Measurements from ENCODE around the gene ADGRL2.
"Not testable (repeated sequence)": the region's sequence is repeated elsewhere in the genome, so short reads cannot be mapped to it uniquely, and the experiment has no call there.

Gene ADGRL2

DNA sequence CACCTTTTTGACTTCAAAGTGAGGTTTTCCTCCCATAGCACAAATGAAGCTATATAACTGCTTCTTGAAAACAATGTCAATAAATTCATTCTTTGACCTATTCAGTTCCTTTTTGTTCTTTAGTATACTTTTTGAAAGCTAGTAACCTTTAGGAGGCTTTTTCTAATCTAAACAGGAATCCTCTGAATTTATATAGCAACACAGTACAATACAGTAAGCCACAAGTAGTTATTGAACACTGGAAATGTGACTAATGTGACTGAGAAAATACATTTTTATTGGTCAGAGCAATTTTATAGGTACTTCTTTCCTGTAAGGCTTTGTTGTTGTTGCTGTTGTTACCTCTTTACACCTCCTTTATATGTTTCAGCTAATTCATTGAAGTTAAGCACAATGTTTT lies 49.8 kb downstream of the ADGRL2 start:
- no peak for DNase-seq

DNA sequence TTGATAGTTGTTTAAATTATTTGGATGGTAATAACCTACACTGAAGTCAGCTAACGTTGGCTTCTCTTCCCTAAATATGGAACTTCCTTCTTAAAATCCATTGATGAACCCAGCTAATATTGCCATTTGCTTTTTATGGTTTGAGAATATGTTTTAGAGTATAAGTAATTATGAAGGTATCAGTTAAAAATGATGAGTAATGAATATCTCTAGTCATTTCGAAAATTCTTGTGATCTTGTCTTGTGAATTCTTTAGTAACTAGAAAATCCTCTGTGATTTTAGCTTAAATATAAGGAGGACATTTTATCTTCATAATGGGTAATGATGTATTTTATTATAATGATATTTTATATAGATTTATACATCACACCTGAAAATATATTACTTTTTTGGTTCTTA lies 50.5 kb downstream of the ADGRL2 start:
- DNase-seq = no peak

DNA sequence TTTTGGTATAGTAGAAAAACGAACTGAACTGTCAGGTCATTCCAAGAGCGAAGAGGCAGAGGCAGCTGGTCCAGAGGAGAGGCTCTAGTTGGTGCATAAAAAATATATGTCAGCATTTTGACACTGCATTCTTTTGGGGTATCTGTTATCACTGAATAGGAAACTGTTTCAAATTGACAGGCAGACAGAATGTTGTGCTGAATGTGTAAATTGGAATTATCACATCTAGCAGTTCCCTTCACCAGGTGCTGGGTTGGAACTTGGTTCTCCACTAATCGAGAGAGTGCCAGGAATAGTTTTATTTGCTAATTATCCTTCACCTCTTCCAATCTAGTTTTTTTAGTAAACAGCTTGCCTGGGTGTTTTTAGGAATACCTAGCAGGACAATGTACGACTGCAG lies 52.2 kb downstream of the ADGRL2 start:
- no peak for DNase-seq

DNA sequence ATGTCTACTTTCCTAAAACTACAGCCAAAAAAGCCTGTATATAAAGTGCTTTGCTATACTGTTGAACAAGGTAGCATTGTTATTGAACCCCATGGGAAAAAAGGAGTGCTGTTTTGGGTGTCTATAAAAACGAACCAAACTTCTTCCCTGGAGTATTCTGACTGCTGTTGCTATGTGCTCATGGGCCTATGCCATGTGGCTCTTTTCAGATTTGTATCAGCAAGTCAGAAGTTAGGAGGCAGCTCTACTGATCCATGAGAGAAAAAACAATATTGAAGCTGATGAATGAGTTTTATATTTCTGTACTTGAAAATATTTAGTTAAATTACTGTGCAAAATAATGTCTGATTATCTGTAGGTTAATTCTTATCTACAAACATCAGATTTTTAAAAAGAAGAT lies 66.5 kb downstream of the ADGRL2 start:
- no peak for DNase-seq

DNA sequence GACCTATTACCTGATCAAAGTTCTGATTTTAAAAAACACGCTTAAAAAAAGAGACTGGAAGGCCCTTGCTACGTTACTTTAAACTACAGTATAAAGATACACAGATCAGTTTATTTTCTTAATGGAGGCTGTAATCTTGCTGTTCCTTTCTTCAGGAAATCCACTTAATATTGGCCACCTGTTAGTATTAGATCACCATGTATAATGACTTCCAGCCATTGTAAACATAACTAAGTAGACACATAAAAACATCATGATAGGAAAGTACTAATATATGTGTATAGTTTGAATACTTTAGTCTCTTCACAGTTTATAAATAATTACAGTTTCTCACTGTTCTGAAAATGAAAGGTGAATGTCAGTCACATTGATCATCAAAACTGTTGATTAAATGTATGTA lies 68.6 kb downstream of the ADGRL2 start:
- DNase-seq = no peak

DNA sequence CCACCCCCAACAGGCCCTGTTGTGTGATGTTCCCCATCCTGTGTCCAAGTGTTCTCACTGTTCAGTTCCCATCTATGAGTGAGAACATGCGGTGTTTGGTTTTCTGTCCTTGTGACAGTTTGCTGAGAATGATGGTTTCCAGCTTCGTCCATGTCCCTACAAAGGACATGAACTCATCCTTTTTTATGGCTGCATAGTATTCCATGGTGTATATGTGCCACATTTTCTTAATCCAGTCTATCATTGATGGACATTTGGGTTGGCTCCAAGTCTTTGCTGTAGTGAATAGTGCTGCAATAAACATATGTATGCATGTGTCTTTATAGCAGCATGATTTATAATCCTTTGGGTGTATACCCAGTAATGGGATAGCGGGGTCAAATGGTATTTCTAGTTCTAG lies 70.4 kb downstream of the ADGRL2 start:
- DNase-seq = not testable (repeated sequence)

DNA sequence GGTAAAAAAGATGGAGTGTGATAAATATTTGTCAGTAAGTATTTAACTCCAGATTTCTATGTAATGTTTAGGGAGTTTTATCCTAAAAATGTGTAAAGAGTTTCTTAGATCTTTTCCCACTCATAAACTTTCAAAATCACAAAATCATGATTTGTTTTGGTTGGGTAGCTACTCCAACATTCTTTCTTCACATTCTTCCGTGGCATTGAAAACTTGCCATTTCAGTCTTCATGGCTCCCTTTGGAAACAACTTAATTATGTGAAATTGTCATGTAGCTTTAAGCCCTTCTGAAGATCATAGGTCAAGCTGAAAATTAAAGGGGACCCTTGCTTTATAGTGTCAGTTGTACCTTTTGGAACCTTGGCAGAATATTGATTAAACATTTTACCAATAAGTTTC lies 73.2 kb downstream of the ADGRL2 start:
- DNase-seq = no peak

DNA sequence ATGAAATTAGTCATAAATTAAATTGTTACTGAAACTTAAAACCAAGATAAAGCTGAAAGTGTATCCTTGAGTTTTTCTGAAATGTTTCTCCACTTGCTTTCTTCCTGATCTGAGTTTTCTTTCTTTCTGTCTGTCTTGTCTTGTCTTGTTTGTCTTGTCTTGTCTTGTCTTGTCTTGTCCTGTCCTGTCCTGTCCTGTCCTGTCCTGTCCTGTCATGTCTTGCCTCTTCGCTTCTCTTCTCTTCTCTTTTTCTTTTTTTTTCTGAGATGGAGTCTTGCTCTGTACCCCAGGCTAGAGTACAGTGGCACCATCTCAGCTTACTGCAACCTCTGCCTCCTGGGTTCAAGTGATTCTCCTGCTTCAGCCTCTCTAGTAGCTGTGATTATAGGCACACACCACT lies 73.7 kb downstream of the ADGRL2 start:
- no peak for DNase-seq

DNA sequence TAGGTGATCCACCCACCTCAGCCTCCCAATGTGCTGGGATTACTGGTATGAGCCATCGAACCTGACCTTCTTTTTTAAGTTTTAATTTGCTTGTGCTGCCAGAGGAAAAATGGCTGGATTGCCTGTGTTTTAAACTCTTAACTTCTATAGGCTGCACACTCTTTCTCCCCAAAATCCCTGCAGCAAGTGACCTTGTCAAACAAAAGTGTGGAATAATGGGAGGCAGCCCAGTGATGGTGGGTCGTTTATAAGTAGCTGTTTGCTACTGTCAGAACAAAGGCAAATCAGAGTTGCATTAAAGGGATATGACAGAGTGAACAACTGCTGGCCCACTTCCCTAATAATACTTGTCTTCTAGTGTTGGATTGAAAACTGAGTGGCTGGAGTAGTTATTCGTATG lies 74.2 kb downstream of the ADGRL2 start:
- DNase-seq = no peak

DNA sequence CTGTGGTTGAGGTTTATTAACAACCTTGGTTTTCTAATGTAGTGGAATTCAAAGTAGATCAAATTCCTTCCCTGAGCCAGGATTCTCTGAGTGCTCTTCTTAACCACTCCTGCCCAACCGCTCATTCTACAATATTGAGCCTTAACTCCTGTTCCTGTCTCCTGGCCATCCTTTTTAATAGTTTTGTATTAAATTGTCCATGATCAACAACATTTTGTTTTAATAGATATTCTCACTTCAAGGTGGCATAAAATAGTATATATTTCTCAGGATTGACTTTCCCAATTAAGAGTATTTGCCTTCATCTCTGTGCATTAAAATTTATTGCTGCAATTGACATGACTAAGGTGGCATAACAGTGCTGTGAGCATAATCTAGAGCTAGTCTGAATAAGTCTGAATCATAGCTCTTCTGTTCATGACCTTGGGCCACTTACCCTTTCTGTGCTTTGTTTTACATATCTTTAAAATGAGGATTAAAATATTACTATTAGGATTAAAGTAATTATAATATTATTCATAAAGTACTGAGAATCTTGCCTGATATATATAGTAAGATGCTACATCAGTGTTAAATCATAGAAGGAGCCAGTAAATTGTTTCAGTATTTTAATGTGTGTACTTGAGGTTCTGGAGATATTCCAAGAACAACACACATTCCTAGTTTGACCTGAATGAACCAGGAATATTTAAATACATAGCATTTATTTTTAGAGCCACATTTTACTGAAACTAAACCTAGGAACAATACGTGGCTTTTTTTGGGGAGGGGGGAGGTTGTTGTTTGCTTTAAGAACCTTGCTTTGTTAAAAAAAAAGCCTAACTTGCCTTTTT lies 76.4 kb downstream of the ADGRL2 start:
- no peak for DNase-seq

DNA sequence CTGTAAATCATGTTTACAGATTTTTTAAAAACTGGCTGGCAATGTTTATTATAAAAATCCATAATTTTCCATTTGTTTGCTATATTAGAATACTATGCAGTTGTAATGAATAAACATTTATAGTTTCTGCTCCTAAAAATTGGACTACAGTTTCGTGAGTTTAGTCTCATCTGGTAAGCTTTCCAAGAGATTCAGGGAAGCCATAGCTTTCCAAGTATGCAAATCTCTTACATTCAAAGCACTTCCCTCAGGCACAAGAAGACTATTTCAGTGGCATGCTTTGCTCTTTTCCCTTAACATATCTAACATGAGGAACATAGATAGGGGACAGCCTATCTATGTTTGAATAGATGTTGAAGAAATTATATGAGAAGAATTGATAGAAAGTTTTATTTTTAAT lies 77.2 kb downstream of the ADGRL2 start:
- DNase-seq = no peak

DNA sequence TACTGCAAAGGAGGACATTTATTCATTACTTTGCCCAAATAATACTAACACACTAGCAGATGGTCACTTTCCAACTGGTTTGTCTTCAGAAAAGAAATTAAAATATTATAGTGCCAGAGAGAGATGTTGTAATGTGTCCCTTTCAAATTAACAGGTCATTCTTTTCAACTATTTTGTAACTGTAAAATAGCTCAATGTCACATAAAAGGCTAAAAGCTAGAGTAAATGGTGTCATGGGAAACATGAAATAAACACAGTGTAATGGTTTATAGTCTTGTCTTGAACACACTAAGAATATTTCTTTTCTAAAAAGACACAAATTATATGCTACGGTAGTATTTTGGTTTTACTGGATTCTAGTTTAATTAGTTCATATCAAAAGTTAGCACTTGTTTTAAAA lies 77.8 kb downstream of the ADGRL2 start:
- DNase-seq = no peak

DNA sequence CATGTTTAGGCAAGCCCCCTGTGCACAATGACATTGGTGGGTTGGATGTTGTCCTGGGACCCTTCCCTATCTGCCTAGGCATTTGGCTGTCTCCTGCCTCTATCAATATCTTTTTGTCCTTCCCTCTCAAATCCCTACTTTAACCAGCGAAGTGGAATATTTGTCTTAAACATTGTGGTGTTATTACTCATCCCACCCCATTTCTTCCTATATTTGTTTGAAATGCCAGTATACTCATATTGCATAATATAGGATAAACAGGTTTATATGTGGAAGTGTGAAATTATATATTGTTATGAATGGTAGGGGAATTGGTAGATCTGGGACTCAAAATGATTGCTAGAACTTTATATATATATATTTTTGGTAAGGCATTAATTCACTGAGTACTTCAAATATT lies 80.0 kb downstream of the ADGRL2 start:
- DNase-seq = no peak

DNA sequence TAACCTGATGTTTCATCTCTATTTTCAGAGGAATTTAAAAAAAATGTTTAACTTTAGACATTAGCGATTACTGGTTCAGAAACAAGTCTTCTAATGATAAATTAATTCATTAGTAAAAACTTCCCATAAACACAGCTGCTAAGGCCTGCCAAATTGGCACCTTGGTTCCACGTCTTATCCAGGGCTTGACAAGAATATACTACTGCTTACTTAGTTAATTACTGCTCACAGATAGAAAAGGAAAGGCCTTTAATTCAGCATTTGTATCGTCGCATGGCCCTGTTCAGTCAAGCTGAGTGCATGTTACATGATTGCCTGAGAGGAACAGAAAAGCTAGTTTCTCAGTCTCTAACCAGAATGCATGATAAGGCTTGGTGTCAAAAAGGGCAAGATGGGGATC lies 84.6 kb downstream of the ADGRL2 start:
- DNase-seq = no peak

DNA sequence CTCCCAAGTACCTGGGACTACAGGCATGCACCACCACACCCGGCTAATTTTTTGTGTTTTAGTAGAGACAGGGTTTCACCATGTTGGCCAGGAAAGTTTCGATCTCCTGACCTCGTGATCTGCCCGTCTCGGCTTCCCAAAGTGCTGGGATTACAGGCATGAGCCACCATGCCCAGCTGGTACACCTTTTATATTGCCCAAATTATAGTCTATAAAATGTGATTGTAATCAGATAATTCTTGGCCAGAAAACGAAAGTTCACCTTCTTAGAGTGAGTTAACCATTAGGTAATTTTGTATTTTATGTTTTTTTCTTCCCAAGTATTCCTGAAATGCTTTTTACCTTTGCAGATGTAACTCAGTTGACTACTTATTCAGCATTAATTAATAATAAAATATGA lies 85.6 kb downstream of the ADGRL2 start:
- DNase-seq = not testable (repeated sequence)

DNA sequence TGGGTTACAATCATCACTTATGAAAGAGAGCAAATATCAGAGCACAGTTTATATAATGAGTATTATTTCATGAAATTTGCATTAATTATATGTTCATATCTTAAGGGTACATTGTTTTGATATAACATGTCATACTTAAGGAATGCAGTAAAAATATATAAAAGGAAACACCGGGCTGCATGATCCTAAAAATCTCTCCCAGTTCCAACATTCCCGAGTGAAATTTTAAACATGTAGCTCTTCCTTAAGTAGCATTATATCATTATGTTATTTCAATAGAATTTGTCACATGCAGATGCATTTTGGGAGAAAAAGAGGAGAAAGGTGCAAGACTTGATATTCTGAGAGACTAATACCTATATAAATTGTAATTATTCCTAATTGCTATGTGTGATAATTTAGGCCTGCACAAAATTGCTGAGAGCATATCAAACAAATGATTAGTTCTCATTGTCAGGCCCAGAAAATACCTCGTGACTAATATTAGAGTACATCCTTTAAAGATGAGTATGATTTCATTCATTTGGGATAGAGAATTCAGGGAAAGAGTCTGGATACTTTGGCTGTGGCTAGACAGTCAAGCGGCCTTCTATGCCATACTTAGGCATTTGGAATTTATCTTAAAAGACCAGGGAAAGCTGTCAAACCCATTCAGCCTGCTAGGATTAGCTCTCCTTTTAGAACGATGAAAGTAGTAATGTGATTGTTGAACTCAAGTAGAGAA lies 86.8 kb downstream of the ADGRL2 start:
- no peak for DNase-seq

DNA sequence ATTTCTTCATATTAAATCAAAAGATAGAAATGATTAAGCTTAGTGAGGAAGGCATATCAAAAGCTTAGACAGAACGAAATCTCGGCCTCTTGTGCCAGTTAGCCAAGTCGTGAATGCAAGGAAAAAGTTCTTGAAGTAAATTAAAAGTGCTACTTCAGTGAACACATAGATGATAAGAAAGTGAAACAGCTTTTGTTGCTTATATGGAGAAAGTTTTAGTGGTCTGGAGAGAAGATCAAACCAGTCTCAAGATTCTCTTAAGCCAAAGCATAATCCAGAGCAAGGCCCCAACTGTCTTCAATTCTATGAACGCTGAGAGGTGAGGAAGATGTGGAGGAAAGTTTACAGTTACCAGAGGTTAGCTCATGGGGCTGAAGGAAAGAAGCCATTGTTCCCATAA lies 88.4 kb downstream of the ADGRL2 start:
- DNase-seq = no peak

DNA sequence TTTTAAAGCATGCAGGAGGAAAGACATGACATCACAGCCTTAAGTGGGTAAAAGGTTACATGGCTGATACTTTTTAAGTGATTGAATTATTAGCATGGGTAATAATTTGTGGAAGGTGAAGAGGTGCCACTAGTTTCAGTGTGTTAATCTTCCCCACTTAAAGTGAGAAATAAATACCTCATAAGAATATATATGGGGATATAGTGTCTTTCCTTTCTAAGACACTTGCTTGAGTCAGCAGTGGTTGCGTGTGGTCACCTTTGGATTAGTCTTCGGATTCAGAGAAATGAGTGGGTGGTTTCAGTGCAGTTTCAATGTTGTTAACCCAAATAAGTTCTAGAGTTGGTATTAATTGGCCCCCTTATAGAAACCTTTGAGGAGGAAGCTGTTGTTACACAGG lies 94.1 kb downstream of the ADGRL2 start:
- DNase-seq = no peak

DNA sequence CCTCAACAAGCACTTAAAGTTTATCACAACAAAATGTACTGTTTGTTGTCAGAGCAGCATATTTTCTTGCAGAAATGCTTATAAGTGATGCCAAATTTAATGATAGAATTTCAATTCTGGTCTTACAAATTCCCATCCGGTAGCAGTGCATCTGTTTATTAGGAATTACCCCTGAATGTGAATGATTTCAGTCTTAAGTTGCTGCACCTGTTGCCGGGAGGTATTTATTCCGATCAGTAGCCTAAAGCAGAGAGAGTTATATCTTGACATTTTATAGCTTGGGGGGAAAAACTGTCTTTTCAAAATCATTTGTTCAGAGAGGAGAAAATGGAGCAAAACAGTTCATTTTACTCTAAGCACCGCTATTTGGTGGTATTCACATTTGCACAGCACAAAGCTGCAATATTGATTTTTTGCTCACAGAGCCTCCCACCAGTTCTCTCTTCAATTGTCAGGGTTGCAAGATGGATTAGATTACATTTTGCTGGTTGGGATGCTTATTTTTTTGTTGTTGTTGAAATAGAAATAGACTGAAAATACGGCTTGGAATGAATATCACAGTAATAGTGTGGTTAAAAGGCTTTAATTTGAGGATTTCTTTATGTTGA lies 98.6 kb downstream of the ADGRL2 start:
- no peak for DNase-seq

DNA sequence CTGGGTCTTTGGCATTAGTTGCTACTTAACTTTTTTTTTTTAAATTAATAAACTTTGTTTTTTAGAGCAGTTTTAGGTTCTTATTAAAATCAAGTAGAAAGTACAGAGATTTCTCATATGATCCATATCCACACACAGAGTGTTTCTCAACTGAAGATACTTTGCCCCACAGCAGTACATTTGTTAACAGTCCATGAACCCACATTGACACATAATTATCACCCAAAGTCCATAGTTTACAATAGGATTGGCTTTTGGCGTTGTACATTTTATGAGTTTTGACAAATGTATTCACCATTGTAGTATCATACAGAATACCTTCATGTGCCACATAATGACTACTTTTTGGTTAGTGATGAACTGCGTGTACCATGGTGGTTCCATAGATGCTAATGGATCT lies 106.8 kb downstream of the ADGRL2 start:
- DNase-seq = no peak

DNA sequence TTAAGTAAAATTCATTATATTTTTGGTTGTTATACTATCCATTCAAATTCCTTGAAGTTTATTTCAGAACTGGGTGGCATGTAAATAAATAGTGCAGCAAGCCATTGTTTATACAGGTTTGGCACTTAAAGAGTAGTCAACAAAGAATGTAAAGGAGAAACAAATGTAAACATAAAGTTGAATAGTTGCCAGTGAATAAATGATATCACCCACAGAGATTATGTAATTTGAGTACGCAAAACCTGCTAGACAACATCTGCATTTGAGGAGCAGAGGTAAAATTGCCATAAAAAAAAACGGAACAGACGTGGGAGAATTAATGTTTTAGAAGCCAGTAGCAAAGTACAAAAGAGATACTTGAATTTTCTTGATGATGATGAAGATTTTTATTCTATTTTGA lies 111.6 kb downstream of the ADGRL2 start:
- DNase-seq = no peak

DNA sequence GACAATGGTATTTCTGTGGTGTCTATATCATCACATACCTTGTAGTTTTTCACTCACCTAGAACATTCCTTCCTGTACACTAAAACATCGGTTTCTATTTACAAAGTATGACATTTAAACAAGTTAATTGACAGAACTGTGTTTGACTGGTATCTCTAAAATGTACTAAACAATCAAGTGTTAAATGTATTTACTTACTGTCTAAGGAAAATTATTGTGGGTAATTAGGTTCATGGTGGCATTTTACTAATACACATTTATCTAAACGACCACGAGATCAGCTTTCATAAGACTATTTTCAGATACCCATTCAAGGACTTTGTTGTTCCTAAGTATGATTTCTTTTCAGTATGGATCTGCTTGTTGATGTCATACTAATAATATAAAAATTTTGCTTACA lies 115.2 kb downstream of the ADGRL2 start:
- DNase-seq = no peak

DNA sequence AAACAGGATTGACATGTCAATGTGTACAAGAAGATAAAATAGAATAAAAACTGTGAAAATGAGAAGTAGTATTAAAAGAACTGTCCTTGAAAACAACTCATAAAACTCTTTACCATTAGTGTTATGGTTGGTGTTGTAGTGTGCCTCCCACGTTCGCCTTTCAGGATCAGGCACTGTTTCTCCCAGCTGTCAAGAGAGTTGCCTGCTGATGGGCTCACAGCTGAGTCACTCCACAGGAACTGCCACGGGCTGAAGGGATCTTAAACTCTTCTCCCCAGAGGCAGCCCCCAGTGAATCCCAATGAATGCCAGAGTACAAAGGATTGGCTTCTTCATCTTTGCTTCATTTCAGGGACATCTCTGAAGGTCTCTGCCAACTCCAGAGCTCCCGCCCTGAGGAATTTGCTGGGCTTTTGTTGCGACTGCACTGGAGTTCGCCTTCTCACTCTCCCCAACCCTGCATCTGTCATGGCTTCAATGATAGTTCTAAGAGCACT lies 119.6 kb downstream of the ADGRL2 start:
- no peak for DNase-seq

DNA sequence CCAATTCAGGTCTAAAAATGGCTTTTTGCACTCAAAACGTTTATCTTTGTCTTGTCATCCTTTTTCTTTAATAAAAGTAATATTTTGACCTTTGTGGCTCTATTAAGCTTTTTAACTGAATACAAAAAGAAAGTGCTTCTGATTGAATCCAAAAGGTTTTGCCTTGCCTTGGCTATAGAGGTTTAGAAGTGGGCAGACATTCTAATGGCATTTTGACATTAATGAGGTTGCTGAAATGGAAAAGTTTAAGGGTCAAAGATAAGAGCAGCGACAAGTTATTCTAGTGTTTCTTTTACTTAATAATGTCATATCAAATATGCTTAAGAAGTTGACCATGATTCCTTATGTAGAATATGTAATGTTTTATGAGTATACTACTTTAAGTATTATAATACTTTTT lies 120.2 kb downstream of the ADGRL2 start:
- no peak for DNase-seq
